ENCODE measurements around the gene ADGRG2. TPM values are rescaled to one million over a fixed set of nuclear protein-coding genes. Genes with fewer than 3 reads are reported as not detected.

Gene ADGRG2
- total RNA-seq, 2 experiments from 2014 or later, result not detected

DNA sequence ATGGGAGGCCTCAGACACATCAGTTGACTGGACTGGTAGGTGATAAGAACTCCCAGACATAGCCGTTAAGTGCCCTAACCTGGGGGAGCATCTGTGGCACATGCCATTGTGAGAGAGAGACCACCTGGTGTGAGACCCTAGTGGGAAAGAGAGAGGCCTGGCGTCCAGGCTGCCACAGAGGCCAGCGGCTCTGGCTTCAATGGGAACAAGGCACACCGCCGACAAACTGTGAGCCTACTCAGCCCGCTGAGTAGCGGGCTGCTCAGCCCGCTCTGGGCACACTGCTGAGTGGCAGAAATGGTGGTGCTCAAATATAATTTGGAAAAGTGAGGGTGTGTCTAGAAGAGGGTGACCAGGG is 172.3 kb downstream of the ADGRG2 start:
- Histone ChIP-seq H3K9me2 (ENCODE audit: insufficient read depth, low read length) (no peaks in the 10 kb centered on the region), H3K79me2 (ENCODE audit: insufficient read depth, low read depth, low read length) (no peaks in the 10 kb centered on the region), H3K36me3 (ENCODE audit: insufficient read depth, low read length) (no peaks in the 10 kb centered on the region; the same call in 1 of the 2 replicates), H3K4me1 (ENCODE audit: insufficient read depth, low read length, poor library complexity, severe bottlenecking) (no peaks in the 10 kb centered on the region), H4K20me1 (ENCODE audit: insufficient read depth, low read length) (no peaks in the 10 kb centered on the region), H3K27ac (ENCODE audit: low read depth, low read length, poor library complexity, severe bottlenecking) (no peak overlapping the region), H3K9me3 (ENCODE audit: low read length) (no peaks in the 10 kb centered on the region), H3K4me3 (ENCODE audit: low read depth, low read length, poor library complexity, severe bottlenecking) (no peak overlapping the region), H3K4me2 (ENCODE audit: low read length) (no peak overlapping the region), H2AFZ (ENCODE audit: low read length) (no peak overlapping the region)
- BruUV-seq (replicated peaks), result no TSS peak
- intact Hi-C loops (cut with micrococcal nuclease; ENCODE audit: unreplicated experiment), result no loop called here
- no peak for DNase-seq (ENCODE audit: low spot score)
- ChIA-PET POLR2A (no interaction called here), CTCF (ENCODE audit: unreplicated experiment) (no interaction called here)
- no peak for TF ChIP-seq EZH2phosphoT487 (IDR thresholded peaks at IDR 0.05; ENCODE audit: borderline replicate concordance, low read depth, low read length)
- TF ChIP-seq, protein P1, sequence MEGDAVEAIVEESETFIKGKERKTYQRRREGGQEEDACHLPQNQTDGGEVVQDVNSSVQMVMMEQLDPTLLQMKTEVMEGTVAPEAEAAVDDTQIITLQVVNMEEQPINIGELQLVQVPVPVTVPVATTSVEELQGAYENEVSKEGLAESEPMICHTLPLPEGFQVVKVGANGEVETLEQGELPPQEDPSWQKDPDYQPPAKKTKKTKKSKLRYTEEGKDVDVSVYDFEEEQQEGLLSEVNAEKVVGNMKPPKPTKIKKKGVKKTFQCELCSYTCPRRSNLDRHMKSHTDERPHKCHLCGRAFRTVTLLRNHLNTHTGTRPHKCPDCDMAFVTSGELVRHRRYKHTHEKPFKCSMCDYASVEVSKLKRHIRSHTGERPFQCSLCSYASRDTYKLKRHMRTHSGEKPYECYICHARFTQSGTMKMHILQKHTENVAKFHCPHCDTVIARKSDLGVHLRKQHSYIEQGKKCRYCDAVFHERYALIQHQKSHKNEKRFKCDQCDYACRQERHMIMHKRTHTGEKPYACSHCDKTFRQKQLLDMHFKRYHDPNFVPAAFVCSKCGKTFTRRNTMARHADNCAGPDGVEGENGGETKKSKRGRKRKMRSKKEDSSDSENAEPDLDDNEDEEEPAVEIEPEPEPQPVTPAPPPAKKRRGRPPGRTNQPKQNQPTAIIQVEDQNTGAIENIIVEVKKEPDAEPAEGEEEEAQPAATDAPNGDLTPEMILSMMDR (conservative IDR thresholded peaks at IDR 0.05; ENCODE audit: low read length), result no peak

DNA sequence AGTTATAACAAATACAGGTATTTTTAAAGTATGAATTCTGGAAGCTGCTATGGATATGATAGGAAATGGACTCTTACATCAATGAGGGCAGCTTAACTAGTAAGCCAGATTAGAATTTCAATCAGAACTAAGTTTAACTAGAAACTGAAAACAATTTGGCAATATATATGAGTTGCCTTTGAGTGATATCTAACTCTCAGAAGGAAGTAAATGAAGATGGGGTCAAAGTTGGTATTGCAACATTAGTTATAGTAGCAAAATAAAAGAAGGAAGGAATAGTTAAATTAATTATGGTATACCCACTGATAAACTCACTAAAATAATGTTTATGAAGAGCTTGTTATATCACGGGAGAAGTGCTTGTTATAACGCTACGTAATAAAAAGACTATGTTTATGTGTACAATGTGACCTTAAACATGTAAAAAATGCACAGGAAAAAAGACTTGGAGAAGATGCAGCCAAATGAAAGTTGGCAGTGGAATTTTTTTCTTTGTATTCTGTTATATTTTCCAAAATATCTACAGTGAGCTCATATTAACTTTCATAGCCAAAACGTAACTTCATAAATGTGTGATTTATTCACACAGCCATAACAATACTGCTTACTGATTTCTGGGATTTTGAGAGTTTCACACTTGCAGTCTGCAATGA is 172.9 kb downstream of the ADGRG2 start:
- TF ChIP-seq EZH2phosphoT487 (IDR thresholded peaks at IDR 0.05; ENCODE audit: borderline replicate concordance, low read depth, low read length), result no peak
- TF ChIP-seq, protein P1 (conservative IDR thresholded peaks at IDR 0.05; ENCODE audit: low read length), result no peak
- H3K27ac ChIP-seq (ENCODE audit: low read depth, low read length, poor library complexity, severe bottlenecking), result no peak overlapping the region
- H3K4me3 ChIP-seq (ENCODE audit: low read depth, low read length, poor library complexity, severe bottlenecking), result no peak overlapping the region
- intact Hi-C loops (cut with micrococcal nuclease; ENCODE audit: unreplicated experiment), result no loop called here
- ChIA-PET POLR2A (no interaction called here), CTCF (ENCODE audit: unreplicated experiment) (no interaction called here)
- no peaks in the 10 kb centered on the region for H3K9me2 ChIP-seq (ENCODE audit: insufficient read depth, low read length)
- no peak overlapping the region for H3K4me2 ChIP-seq (ENCODE audit: low read length)
- no peaks in the 10 kb centered on the region for H4K20me1 ChIP-seq (ENCODE audit: insufficient read depth, low read length)
- no peak overlapping the region for H2AFZ ChIP-seq (ENCODE audit: low read length)
- H3K36me3 ChIP-seq (ENCODE audit: insufficient read depth, low read length), result no peaks in the 10 kb centered on the region; the same call in 1 of the 2 replicates
- BruUV-seq (replicated peaks), result no TSS peak
- H3K79me2 ChIP-seq (ENCODE audit: insufficient read depth, low read depth, low read length), result no peaks in the 10 kb centered on the region
- H3K9me3 ChIP-seq (ENCODE audit: low read length), result no peaks in the 10 kb centered on the region
- DNase-seq (ENCODE audit: low spot score), result no peak
- no peaks in the 10 kb centered on the region for H3K4me1 ChIP-seq (ENCODE audit: insufficient read depth, low read length, poor library complexity, severe bottlenecking)

DNA sequence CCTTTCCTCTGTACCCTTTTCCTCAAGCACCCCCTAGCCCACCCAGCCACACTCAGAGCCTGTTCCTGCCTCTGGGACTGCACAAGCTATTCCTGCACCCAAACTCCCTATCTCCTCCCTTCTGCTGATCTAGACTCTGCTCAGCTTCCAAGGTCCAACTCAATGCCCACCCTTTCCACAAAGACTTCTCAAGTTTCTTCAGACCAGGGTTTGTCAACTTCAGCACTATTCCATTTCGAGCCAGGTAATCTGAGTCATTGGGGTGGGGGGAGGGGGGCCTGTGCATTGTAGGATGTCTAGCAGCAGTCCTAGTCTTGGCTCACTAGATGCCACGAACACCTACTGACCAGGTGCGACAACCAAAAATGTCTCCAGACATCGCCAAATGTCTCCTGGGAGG is 175.7 kb downstream of the ADGRG2 start:
- DNase-seq (ENCODE audit: low spot score), result no peak
- no peaks in the 10 kb centered on the region for H3K9me2 ChIP-seq (ENCODE audit: insufficient read depth, low read length)
- no TSS peak for BruUV-seq (replicated peaks)
- no peaks in the 10 kb centered on the region; the same call in 1 of the 2 replicates for H3K36me3 ChIP-seq (ENCODE audit: insufficient read depth, low read length)
- TF ChIP-seq, protein P1 (conservative IDR thresholded peaks at IDR 0.05; ENCODE audit: low read length), result no peak
- TF ChIP-seq EZH2phosphoT487 (IDR thresholded peaks at IDR 0.05; ENCODE audit: borderline replicate concordance, low read depth, low read length), result no peak
- no peak overlapping the region for H3K27ac ChIP-seq (ENCODE audit: low read depth, low read length, poor library complexity, severe bottlenecking)
- no peak overlapping the region for H3K4me2 ChIP-seq (ENCODE audit: low read length)
- intact Hi-C loops (cut with micrococcal nuclease; ENCODE audit: unreplicated experiment), result no loop called here
- POLR2A ChIA-PET, result no interaction called here
- no peaks in the 10 kb centered on the region for H3K9me3 ChIP-seq (ENCODE audit: low read length)
- H3K4me3 ChIP-seq (ENCODE audit: low read depth, low read length, poor library complexity, severe bottlenecking), result no peak overlapping the region
- H3K79me2 ChIP-seq (ENCODE audit: insufficient read depth, low read depth, low read length), result no peaks in the 10 kb centered on the region
- CTCF ChIA-PET (ENCODE audit: unreplicated experiment), result no interaction called here
- no peak overlapping the region for H2AFZ ChIP-seq (ENCODE audit: low read length)
- no peaks in the 10 kb centered on the region for H3K4me1 ChIP-seq (ENCODE audit: insufficient read depth, low read length, poor library complexity, severe bottlenecking)
- no peaks in the 10 kb centered on the region for H4K20me1 ChIP-seq (ENCODE audit: insufficient read depth, low read length)

All from OCI-LY7 (cell line).